MCF 10A (cell line): ENCODE results near the gene F7. TPM values are rescaled to one million over a fixed set of nuclear protein-coding genes. Genes with fewer than 3 reads are reported as not detected.

Experiments used
- BruUV-seq: library from RNA; stranded (reverse); fragments of 400-500 nt; replicated peaks from 2 replicates; lab custom pipeline; 2021; lab: Mats Ljungman, UMichigan
- CTCF ChIA-PET: fragments of 300-600 bp; sonication (Branson Sonifier 250); formaldehyde crosslinking; extraction: SDS; loops from one replicate; lab custom pipeline; 2021; ENCODE audit warnings: antibody characterized with exemption, inconsistent platforms; lab: Yijun Ruan, JAX
- POLR2A ChIA-PET: fragments of 300-600, 350-650 bp; sonication (Branson Sonifier 250); formaldehyde crosslinking; extraction: SDS; loops from one replicate; lab custom pipeline; 2020; ENCODE audit warnings: antibody characterized with exemption, inconsistent platforms; lab: Yijun Ruan, JAX
- DNase-seq: peaks from one replicate; pipeline ENCODE4 v3.0.0-alpha.2; 2018; ENCODE audit not compliant: unreplicated experiment
- H3K27ac Mint-ChIP-seq: one replicate; pipeline ENCODE4 v1.8.0; 2022; ENCODE audit warnings: mild to moderate bottlenecking, low read depth, mixed read lengths; ENCODE audit not compliant: unreplicated experiment
- H3K27me3 Mint-ChIP-seq: one replicate; pipeline ENCODE4 v1.8.0; 2022; ENCODE audit warnings: mixed read lengths; ENCODE audit not compliant: insufficient read depth, unreplicated experiment
- H3K36me3 Mint-ChIP-seq: one replicate; pipeline ENCODE4 v1.8.0; 2022; ENCODE audit warnings: mild to moderate bottlenecking, moderate library complexity, mixed read lengths; ENCODE audit not compliant: insufficient read depth, unreplicated experiment
- H3K4me1 Mint-ChIP-seq: one replicate; pipeline ENCODE4 v1.8.0; 2022; ENCODE audit warnings: mixed read lengths; ENCODE audit not compliant: insufficient read depth, unreplicated experiment
- H3K4me3 Mint-ChIP-seq: one replicate; pipeline ENCODE4 v1.8.0; 2022; ENCODE audit warnings: mild to moderate bottlenecking, moderate library complexity, mixed read lengths; ENCODE audit not compliant: unreplicated experiment
- H3K9me3 Mint-ChIP-seq: one replicate; pipeline ENCODE4 v1.8.0; 2022; ENCODE audit warnings: mixed read lengths; ENCODE audit not compliant: unreplicated experiment
- CTCF ChIP-seq: fragments of 200-600 bp; IDR thresholded peaks from one replicate; pipeline ENCODE4 v1.8.0; 2022; ENCODE audit warnings: antibody characterized with exemption, mild to moderate bottlenecking; ENCODE audit not compliant: unreplicated experiment
- intact Hi-C: fragments of 100-400 bp; cut with micrococcal nuclease; formaldehyde crosslinking; loops from 2 replicates; pipeline ENCODE4 v1.14.1; 2022
- total RNA-seq: library from RNA; stranded (reverse); gene quantifications from 2 replicates; pipeline ENCODE4 v1.2.3, GENCODE V29; 2022

Gene F7
- total RNA-seq, 1 experiment from 2014 or later = not detected

DNA sequence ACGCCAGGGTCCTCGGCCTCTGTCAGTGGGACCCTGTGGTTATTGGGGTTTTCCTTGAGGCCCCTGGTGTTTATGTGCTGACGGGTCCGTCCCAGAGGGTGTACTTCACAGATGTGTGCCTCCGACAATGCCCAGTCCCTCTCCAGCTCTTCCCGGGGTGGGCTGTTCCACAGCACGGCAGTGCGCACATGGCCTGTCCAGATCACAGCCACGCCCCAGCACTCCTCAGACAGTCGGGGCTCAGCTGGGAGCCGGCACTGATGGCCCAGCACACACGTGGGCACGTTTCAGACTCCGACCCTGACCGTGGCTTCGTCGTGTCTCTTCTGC, 16.9 kb upstream of the F7 start:
- Mint-ChIP-seq H3K27me3 (peaks cover 11% of the 10 kb centered on the region), H3K4me1 (no peaks in the 10 kb centered on the region), H3K9me3 (no peaks in the 10 kb centered on the region), H3K4me3 (no peak overlapping the region), H3K36me3 (no peaks in the 10 kb centered on the region), H3K27ac (no peak overlapping the region)
- ChIA-PET POLR2A (no interaction called here), CTCF (interaction anchor here (0.6 kb wide), 1 partner anchor 62 kb away, joined by 3 read pairs; no protein-coding TSS in a partner anchor)
- no peak for TF ChIP-seq CTCF
- DNase-seq = no peak
- BruUV-seq = no TSS peak
- intact Hi-C loops = no loop called here

DNA sequence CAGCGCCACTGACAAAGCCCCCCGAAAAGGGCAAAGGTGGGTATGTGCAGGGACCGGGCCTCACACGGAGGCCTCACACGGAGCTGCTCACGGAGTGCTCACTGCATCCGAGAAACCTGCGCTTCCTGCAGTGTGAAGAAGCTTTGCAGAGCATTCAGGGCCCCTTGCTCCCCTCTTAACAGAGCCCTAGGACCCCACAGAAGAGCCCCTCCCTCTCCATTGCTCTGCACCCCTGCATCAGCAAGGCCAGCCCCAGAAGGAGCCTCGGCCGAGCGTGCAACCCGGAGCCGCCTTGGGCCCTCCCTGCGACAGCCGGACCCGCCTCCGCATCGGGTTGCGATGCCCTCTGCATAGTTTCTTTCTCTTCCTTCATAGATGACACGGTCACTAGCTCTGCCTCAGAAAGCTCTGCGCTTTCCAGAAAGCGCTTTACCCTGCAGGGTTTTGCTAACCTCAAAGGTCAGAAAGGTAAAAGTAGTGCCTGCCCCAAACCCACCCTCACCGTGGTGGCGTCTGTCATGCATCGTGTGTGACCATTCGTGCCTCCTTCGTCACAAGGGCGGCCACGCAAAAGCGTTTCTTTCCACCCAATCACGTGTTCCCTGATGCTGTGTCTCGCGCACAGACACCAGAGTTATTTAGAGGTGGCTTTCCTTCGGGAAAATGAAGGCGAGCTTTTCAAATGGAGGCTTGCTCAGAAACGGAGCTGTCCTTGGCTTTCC, 15.7 kb upstream of the F7 start:
- POLR2A ChIA-PET = no interaction called here
- Mint-ChIP-seq H3K27ac (no peak overlapping the region), H3K9me3 (no peaks in the 10 kb centered on the region), H3K36me3 (no peaks in the 10 kb centered on the region), H3K4me1 (no peaks in the 10 kb centered on the region), H3K4me3 (no peak overlapping the region), H3K27me3 (peaks cover 11% of the 10 kb centered on the region)
- BruUV-seq = no TSS peak
- intact Hi-C loops = no loop called here
- DNase-seq = no peak
- CTCF ChIA-PET = interaction anchor here (0.6 kb wide), 1 partner anchor 29 kb away, joined by 3 read pairs; no protein-coding TSS in a partner anchor
- no peak for TF ChIP-seq CTCF

- Mint-ChIP-seq H3K4me3 (no peak overlapping the region), H3K27ac (no peak overlapping the region), H3K9me3 (no peaks in the 10 kb centered on the region), H3K36me3 (no peaks in the 10 kb centered on the region), H3K27me3 (peaks cover 11% of the 10 kb centered on the region), H3K4me1 (no peaks in the 10 kb centered on the region)
- BruUV-seq = no TSS peak
- ChIA-PET POLR2A (no interaction called here), CTCF (interaction anchor here (0.6 kb wide), 2 partner anchors 28 to 61 kb away, joined by 3 read pairs; no protein-coding TSS in a partner anchor)
- no peak for DNase-seq
- TF ChIP-seq CTCF = no peak
- intact Hi-C loops = no loop called here
Measured at GRCh38 chr13:113090415-113090770, 15.2 kb upstream of the F7 start.

DNA sequence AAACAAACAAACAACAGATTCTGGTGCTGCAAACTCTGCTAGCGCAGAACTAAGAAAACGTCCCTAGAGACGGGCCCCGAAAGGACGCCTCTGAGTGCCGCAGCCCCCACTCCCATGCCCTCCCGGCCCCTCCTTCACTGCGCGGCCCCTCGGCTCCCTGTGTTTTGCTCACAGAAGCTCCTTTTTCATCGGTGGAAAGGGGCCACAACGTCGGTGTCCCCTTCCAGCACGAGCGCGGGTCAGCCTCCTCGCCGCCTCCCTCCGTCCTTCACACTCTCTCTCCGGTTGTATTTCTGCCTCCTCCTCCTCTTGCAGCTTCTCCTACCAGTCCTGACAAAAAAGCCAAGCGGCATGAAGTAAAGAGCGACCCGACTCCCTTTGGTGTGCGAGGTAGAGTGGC, 14.8 kb upstream of the F7 start:
- no peak overlapping the region for H3K27ac Mint-ChIP-seq
- DNase-seq = no peak
- no peaks in the 10 kb centered on the region for H3K36me3 Mint-ChIP-seq
- ChIA-PET POLR2A (no interaction called here), CTCF (interaction anchor here (0.6 kb wide), 2 partner anchors 28 to 61 kb away, joined by 3 read pairs; no protein-coding TSS in a partner anchor)
- no peak overlapping the region for H3K4me3 Mint-ChIP-seq
- H3K9me3 Mint-ChIP-seq = no peaks in the 10 kb centered on the region
- intact Hi-C loops = no loop called here
- H3K27me3 Mint-ChIP-seq = peaks cover 11% of the 10 kb centered on the region
- BruUV-seq = no TSS peak
- TF ChIP-seq CTCF = no peak
- H3K4me1 Mint-ChIP-seq = no peaks in the 10 kb centered on the region
